Measurements from ENCODE around the gene B4GALNT1. TPM values are rescaled to one million over a fixed set of nuclear protein-coding genes. Genes with fewer than 3 reads are reported as not detected.

B4GALNT1 gene
- total and polyA plus RNA-seq, 2 of the 13 experiments (the other 11 are each of a cell fraction or from before 2014, with no cell fraction given): 4.5 to 5.4 TPM

DNA sequence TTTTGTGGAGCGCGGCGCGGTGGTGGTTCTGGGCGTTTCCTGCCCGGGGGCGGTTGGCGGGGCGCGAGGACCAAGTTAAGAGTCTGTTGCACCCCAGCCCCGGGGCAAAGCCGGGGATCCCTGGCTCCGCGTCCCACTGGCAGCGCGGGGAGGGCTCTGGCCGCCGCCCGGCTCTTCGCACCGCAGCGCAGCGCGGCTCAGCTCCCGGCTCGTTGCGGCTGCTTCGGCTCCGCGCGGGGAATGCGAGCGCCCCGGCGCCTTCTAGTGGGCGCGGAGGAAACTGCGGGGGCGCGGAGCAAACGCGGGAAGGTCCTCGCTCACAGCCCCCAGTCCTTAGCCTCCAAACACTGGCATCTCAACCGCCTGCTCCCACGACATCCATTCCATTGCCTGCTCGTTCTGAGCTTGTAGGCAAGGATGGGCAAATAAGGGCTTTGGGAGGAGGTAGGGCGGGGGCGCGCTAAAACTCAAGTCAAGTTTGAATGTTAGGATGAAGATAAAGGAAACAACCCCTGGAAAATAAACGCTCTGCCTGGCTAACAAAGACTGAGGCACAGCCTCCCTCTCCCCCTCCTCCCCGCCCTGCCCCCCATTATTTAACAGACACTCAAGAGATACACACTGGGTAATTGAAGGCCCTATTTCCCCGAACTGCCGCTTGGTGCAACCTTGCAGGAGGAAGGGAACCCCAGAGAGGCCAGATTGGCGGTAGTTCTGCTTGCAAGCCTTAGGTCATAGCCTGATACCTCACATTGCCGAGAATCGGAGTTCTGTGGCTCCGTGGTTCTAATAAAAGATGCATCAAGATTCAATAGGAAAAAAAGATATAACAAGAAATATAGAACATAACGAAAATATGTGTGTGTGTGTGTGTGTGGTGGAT is at the start of gene B4GALNT1 (continued):
- TF ChIP-seq, protein P1, sequence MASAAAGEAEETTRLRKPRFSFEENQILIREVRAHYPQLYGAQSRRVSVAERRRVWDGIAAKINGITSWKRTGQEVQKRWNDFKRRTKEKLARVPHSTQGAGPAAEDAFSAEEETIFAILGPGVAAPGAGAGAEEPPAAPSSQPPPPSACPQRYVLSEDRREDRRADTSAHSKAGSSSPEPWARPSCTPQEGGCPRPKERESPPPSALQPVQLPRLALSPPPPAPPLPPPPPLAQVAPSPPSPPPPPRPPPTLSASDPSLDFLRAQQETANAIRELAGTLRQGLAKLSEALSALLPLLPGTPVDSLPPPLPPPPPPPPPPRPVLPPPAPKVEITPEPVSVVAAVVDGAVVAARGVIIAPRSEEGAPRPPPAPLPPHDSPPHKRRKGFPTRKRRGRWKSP (CRISPR knock-in tag; IDR thresholded peaks at IDR 0.05): peak; percentile 93
- no peak for TF ChIP-seq SRSF4 (IDR thresholded peaks at IDR 0.05; ENCODE audit: low read depth, low read length, poor library complexity, severe bottlenecking)
- TF ChIP-seq MAZ (IDR thresholded peaks at IDR 0.05; ENCODE audit: borderline replicate concordance, low read depth, low read length): peak; percentile 39; the same call in 1 of the 2 replicates
- no peak; the same call in 1 of the 2 replicates for TF ChIP-seq MAZ (CRISPR knock-in tag; IDR thresholded peaks at IDR 0.05; ENCODE audit: low read depth)
- TF ChIP-seq SPEN (CRISPR knock-in tag; IDR thresholded peaks at IDR 0.05; ENCODE audit: low read depth): peak; percentile 61; the same call in 1 of the 2 replicates
- peak; percentile 41; the same call in 1 of the 2 replicates for TF ChIP-seq ZNF790 (CRISPR knock-in tag; IDR thresholded peaks at IDR 0.05; ENCODE audit: borderline replicate concordance)
- TF ChIP-seq, protein P2, sequence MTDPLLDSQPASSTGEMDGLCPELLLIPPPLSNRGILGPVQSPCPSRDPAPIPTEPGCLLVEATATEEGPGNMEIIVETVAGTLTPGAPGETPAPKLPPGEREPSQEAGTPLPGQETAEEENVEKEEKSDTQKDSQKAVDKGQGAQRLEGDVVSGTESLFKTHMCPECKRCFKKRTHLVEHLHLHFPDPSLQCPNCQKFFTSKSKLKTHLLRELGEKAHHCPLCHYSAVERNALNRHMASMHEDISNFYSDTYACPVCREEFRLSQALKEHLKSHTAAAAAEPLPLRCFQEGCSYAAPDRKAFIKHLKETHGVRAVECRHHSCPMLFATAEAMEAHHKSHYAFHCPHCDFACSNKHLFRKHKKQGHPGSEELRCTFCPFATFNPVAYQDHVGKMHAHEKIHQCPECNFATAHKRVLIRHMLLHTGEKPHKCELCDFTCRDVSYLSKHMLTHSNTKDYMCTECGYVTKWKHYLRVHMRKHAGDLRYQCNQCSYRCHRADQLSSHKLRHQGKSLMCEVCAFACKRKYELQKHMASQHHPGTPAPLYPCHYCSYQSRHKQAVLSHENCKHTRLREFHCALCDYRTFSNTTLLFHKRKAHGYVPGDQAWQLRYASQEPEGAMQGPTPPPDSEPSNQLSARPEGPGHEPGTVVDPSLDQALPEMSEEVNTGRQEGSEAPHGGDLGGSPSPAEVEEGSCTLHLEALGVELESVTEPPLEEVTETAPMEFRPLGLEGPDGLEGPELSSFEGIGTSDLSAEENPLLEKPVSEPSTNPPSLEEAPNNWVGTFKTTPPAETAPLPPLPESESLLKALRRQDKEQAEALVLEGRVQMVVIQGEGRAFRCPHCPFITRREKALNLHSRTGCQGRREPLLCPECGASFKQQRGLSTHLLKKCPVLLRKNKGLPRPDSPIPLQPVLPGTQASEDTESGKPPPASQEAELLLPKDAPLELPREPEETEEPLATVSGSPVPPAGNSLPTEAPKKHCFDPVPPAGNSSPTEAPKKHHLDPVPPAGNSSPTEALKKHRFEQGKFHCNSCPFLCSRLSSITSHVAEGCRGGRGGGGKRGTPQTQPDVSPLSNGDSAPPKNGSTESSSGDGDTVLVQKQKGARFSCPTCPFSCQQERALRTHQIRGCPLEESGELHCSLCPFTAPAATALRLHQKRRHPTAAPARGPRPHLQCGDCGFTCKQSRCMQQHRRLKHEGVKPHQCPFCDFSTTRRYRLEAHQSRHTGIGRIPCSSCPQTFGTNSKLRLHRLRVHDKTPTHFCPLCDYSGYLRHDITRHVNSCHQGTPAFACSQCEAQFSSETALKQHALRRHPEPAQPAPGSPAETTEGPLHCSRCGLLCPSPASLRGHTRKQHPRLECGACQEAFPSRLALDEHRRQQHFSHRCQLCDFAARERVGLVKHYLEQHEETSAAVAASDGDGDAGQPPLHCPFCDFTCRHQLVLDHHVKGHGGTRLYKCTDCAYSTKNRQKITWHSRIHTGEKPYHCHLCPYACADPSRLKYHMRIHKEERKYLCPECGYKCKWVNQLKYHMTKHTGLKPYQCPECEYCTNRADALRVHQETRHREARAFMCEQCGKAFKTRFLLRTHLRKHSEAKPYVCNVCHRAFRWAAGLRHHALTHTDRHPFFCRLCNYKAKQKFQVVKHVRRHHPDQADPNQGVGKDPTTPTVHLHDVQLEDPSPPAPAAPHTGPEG (CRISPR knock-in tag; IDR thresholded peaks at IDR 0.05): peak; percentile 34; the same call in 1 of the 2 replicates
- TF ChIP-seq HNRNPLL (IDR thresholded peaks at IDR 0.05; ENCODE audit: low read depth, low read length, poor library complexity, severe bottlenecking): peak; percentile 63
- 0 out of 2 replicates have a peak, but pooled peaks have one; percentile 21 for TF ChIP-seq ZNF776 (CRISPR knock-in tag; IDR thresholded peaks at IDR 0.05)
- TF ChIP-seq KDM5B (CRISPR knock-in tag; IDR thresholded peaks at IDR 0.05; ENCODE audit: borderline replicate concordance): peak; percentile 67; the same call in 1 of the 2 replicates
- TF ChIP-seq, protein P3, sequence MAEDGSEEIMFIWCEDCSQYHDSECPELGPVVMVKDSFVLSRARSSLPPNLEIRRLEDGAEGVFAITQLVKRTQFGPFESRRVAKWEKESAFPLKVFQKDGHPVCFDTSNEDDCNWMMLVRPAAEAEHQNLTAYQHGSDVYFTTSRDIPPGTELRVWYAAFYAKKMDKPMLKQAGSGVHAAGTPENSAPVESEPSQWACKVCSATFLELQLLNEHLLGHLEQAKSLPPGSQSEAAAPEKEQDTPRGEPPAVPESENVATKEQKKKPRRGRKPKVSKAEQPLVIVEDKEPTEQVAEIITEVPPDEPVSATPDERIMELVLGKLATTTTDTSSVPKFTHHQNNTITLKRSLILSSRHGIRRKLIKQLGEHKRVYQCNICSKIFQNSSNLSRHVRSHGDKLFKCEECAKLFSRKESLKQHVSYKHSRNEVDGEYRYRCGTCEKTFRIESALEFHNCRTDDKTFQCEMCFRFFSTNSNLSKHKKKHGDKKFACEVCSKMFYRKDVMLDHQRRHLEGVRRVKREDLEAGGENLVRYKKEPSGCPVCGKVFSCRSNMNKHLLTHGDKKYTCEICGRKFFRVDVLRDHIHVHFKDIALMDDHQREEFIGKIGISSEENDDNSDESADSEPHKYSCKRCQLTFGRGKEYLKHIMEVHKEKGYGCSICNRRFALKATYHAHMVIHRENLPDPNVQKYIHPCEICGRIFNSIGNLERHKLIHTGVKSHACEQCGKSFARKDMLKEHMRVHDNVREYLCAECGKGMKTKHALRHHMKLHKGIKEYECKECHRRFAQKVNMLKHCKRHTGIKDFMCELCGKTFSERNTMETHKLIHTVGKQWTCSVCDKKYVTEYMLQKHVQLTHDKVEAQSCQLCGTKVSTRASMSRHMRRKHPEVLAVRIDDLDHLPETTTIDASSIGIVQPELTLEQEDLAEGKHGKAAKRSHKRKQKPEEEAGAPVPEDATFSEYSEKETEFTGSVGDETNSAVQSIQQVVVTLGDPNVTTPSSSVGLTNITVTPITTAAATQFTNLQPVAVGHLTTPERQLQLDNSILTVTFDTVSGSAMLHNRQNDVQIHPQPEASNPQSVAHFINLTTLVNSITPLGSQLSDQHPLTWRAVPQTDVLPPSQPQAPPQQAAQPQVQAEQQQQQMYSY (CRISPR knock-in tag; IDR thresholded peaks at IDR 0.05): no peak
- TF ChIP-seq ZNF772 (CRISPR knock-in tag; IDR thresholded peaks at IDR 0.05): no peak
- 0 out of 2 replicates have a peak, but pooled peaks have one; percentile 74 for TF ChIP-seq REL (CRISPR knock-in tag; conservative IDR thresholded peaks at IDR 0.05)
- TF ChIP-seq POGZ (CRISPR knock-in tag; IDR thresholded peaks at IDR 0.05): no peak; the same call in 1 of the 2 replicates
- TF ChIP-seq CCDC6 (CRISPR knock-in tag; IDR thresholded peaks at IDR 0.05): 0 out of 2 replicates have a peak, but pooled peaks have one; percentile 41
